NCI-H2107 (cell line): ENCODE results near the gene SLC32A1.

Experiments
- DNase-seq: peaks from one replicate; lab custom pipeline; 2025; lab: John Stamatoyannopoulos, UW

SLC32A1 gene

GRCh38 chr20:38723848-38724625 is at the start of gene SLC32A1:
SLC32A1 (plus strand) TSS chr20:38724486; CDS start chr20:38724725, 239 bp downstream.
- no peak for DNase-seq

- DNase-seq, result no peak
Observed at GRCh38 chr20:38674765-38675133, 49.5 kb upstream of the SLC32A1 start.

- no peak for DNase-seq
Observed at GRCh38 chr20:38676576-38676975, 47.7 kb upstream of the SLC32A1 start.

GRCh38 chr20:38680500-38681306 is 43.6 kb upstream of the SLC32A1 start:
- DNase-seq, result no peak

- no peak for DNase-seq
Observed at GRCh38 chr20:38685271-38685670, 39.0 kb upstream of the SLC32A1 start.

GRCh38 chr20:38685853-38686473 is 38.3 kb upstream of the SLC32A1 start:
- DNase-seq, result no peak

GRCh38 chr20:38692436-38693411 is 31.6 kb upstream of the SLC32A1 start:
- no peak for DNase-seq

GRCh38 chr20:38697306-38697705 is 27.0 kb upstream of the SLC32A1 start:
- no peak for DNase-seq

GRCh38 chr20:38698541-38698940 is 25.7 kb upstream of the SLC32A1 start:
- no peak for DNase-seq

GRCh38 chr20:38700141-38700540 is 24.1 kb upstream of the SLC32A1 start:
- no peak for DNase-seq

- DNase-seq, result no peak
Observed at GRCh38 chr20:38700926-38701325, 23.4 kb upstream of the SLC32A1 start.

GRCh38 chr20:38703526-38703925 is 20.8 kb upstream of the SLC32A1 start:
- no peak for DNase-seq

- DNase-seq, result no peak
Observed at GRCh38 chr20:38704136-38704535, 20.1 kb upstream of the SLC32A1 start.

- DNase-seq, result no peak
Observed at GRCh38 chr20:38706509-38706908, 17.8 kb upstream of the SLC32A1 start.

GRCh38 chr20:38714308-38714707 is 10.0 kb upstream of the SLC32A1 start:
- no peak for DNase-seq

- DNase-seq, result no peak
Observed at GRCh38 chr20:38715646-38716045, 8.6 kb upstream of the SLC32A1 start.

GRCh38 chr20:38722683-38723016 is 1.6 kb upstream of the SLC32A1 start:
- DNase-seq, result no peak

GRCh38 chr20:38723017-38723847 is 1.1 kb upstream of the SLC32A1 start:
- no peak for DNase-seq

- DNase-seq, result no peak
Observed at GRCh38 chr20:38724626-38725147, 401 bp downstream of the SLC32A1 start.

GRCh38 chr20:38725148-38725901 is 1.0 kb downstream of the SLC32A1 start:
- no peak for DNase-seq
